ENCODE measurements around the gene SLC25A25.

Gene SLC25A25

GRCh38 chr9:128145536-128145935 is 77.5 kb downstream of the SLC25A25 start:
- no peak for DNase-seq (ENCODE audit: low read depth)

- DNase-seq (ENCODE audit: low read depth) = no peak
These were observed 77.9 kb downstream of the SLC25A25 start for GRCh38 chr9:128145951-128146351.

- DNase-seq (ENCODE audit: low read depth) = no peak
These were observed 78.6 kb downstream of the SLC25A25 start for GRCh38 chr9:128146591-128147120.

- DNase-seq (ENCODE audit: low read depth) = no peak
These were observed 80.5 kb downstream of the SLC25A25 start for GRCh38 chr9:128148509-128149000.

GRCh38 chr9:128149001-128149701 is 81.1 kb downstream of the SLC25A25 start, which contains the start of gene LCN2:
TSS of gene LCN2 (plus strand) at chr9:128149453. CDS start at chr9:128149526, 73 bp downstream.
- no peak for DNase-seq (ENCODE audit: low read depth)

- no peak for DNase-seq (ENCODE audit: low read depth)
These were observed 82.0 kb downstream of the SLC25A25 start for GRCh38 chr9:128149951-128150593.

GRCh38 chr9:128150594-128151308 is 82.7 kb downstream of the SLC25A25 start:
- no peak for DNase-seq (ENCODE audit: low read depth)

- DNase-seq (ENCODE audit: low read depth) = no peak
These were observed 83.5 kb downstream of the SLC25A25 start for GRCh38 chr9:128151309-128152132.

- DNase-seq (ENCODE audit: low read depth) = no peak
These were observed 84.4 kb downstream of the SLC25A25 start for GRCh38 chr9:128152133-128153059.

- no peak for DNase-seq (ENCODE audit: low read depth)
These were observed 85.3 kb downstream of the SLC25A25 start for GRCh38 chr9:128153060-128153946.

- no peak for DNase-seq (ENCODE audit: low read depth)
These were observed 86.1 kb downstream of the SLC25A25 start for GRCh38 chr9:128153947-128154695.

GRCh38 chr9:128155736-128156500 is 87.9 kb downstream of the SLC25A25 start:
- no peak for DNase-seq (ENCODE audit: low read depth)

Data from T-helper 22 cell (primary cell).